Caco-2 (cell line): ENCODE results near the gene REEP1. TPM values are rescaled to one million over a fixed set of nuclear protein-coding genes. Genes with fewer than 3 reads are reported as not detected.

Experiments used
- BruUV-seq: library from RNA; stranded (reverse); fragments of 400-500 nt; replicated peaks from 2 replicates; lab custom pipeline; 2021; lab: Mats Ljungman, UMichigan
- CTCF ChIA-PET: fragments of 300-600 bp; sonication (Branson Sonifier 250); formaldehyde crosslinking; loops from one replicate; lab custom pipeline; 2022; ENCODE audit warnings: antibody characterized with exemption; lab: Charles Lee
- POLR2A ChIA-PET: fragments of 300-600 bp; sonication (Branson Sonifier 250); formaldehyde crosslinking; loops from one replicate; lab custom pipeline; 2022; ENCODE audit warnings: antibody characterized with exemption; lab: Charles Lee
- DNase-seq, 2 experiments: peaks; one replicate each; pipeline versions ENCODE4 v3.0.0 to v3.0.0-alpha.2; 2020 to 2022
- H3K27me3 ChIP-seq: replicated peaks from 2 replicates; pipeline ENCODE4 v1.6.0; 2011; ENCODE audit warnings: low read length; ENCODE audit not compliant: control insufficient read depth, insufficient read depth
- H3K36me3 ChIP-seq: 2 replicates; pipeline ENCODE4 v1.5.1; 2011; ENCODE audit warnings: low read length; ENCODE audit not compliant: control insufficient read depth, insufficient read depth
- H3K4me1 ChIP-seq: fragments of 250-450 bp; sonication (Bioruptor Pico); 2 replicates; pipeline ENCODE4 v1.5.1; 2020; ENCODE audit warnings: mild to moderate bottlenecking
- H3K4me3 ChIP-seq: 2 replicates; pipeline ENCODE4 v1.5.1; 2011; ENCODE audit warnings: low read depth, mild to moderate bottlenecking, control low read depth, low read length
- H3K9me3 ChIP-seq: fragments of 250-450 bp; sonication (Bioruptor Pico); 2 replicates; pipeline ENCODE4 v1.5.1; 2020; ENCODE audit warnings: mild to moderate bottlenecking, moderate library complexity
- H3K27ac Mint-ChIP-seq: one replicate; pipeline ENCODE4 v1.8.0; 2022; ENCODE audit warnings: mixed read lengths; ENCODE audit not compliant: unreplicated experiment
- H3K27me3 Mint-ChIP-seq: one replicate; pipeline ENCODE4 v1.8.0; 2022; ENCODE audit warnings: mixed read lengths; ENCODE audit not compliant: insufficient read depth, unreplicated experiment
- H3K36me3 Mint-ChIP-seq: one replicate; pipeline ENCODE4 v1.8.0; 2022; ENCODE audit warnings: mild to moderate bottlenecking, mixed read lengths; ENCODE audit not compliant: insufficient read depth, unreplicated experiment
- H3K4me1 Mint-ChIP-seq: one replicate; pipeline ENCODE4 v1.8.0; 2022; ENCODE audit warnings: low read depth, mixed read lengths; ENCODE audit not compliant: unreplicated experiment
- H3K4me3 Mint-ChIP-seq: one replicate; pipeline ENCODE4 v1.8.0; 2022; ENCODE audit warnings: mild to moderate bottlenecking, moderate library complexity, mixed read lengths; ENCODE audit not compliant: unreplicated experiment
- H3K9me3 Mint-ChIP-seq: one replicate; pipeline ENCODE4 v1.8.0; 2022; ENCODE audit warnings: mixed read lengths; ENCODE audit not compliant: unreplicated experiment
- intact Hi-C: fragments of 100-400 bp; cut with micrococcal nuclease; formaldehyde crosslinking; loops from one replicate; pipeline ENCODE4 v1.10.0; 2022; ENCODE audit not compliant: unreplicated experiment
- total RNA-seq: library from RNA; stranded (reverse); gene quantifications from 2 replicates; pipeline ENCODE4 v1.2.3, GENCODE V29; 2022
- TF ChIP-seq, protein P1 (sequence below), 2 experiments: fragments of 200-600 bp in 1 of 2; IDR thresholded peaks; 1 replicate in 1 of 2; 2 replicates in 1 of 2; pipeline versions ENCODE4 v1.5.1 to v1.8.0; 2011 to 2022; ENCODE audit warnings: antibody characterized with exemption in 1 of 2, control low read depth in 1 of 2, inconsistent platforms in 1 of 2, low read depth in 1 of 2, low read length in 1 of 2, mild to moderate bottlenecking in 1 of 2, moderate library complexity in 1 of 2; ENCODE audit not compliant: insufficient read depth in 1 of 2, severe bottlenecking in 1 of 2, unreplicated experiment in 1 of 2

Gene REEP1
- total RNA-seq, 1 experiment from 2014 or later, result 16.6 TPM

DNA sequence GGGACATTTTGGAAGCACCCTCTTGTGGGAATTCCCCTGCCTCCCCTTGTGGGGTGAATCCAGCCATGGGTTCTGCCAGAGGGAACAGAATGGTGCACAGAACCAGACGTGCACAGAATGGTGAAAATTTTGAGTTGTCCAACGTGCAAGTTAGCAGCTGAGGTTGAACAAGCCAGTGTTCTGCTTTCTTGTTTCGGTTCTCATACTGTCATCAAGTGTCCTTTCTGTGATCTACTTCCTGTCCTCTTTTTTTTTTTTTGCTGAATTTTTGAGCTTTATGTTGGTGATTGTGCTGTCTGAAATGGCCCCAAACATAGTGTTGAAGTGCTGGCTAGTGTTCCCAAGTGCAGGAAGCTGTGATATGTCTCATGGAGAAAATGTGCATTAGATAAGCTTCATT is 21.5 kb upstream of the REEP1 start:
- TF ChIP-seq, protein P1, sequence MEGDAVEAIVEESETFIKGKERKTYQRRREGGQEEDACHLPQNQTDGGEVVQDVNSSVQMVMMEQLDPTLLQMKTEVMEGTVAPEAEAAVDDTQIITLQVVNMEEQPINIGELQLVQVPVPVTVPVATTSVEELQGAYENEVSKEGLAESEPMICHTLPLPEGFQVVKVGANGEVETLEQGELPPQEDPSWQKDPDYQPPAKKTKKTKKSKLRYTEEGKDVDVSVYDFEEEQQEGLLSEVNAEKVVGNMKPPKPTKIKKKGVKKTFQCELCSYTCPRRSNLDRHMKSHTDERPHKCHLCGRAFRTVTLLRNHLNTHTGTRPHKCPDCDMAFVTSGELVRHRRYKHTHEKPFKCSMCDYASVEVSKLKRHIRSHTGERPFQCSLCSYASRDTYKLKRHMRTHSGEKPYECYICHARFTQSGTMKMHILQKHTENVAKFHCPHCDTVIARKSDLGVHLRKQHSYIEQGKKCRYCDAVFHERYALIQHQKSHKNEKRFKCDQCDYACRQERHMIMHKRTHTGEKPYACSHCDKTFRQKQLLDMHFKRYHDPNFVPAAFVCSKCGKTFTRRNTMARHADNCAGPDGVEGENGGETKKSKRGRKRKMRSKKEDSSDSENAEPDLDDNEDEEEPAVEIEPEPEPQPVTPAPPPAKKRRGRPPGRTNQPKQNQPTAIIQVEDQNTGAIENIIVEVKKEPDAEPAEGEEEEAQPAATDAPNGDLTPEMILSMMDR (IDR thresholded peaks at IDR 0.05; ENCODE audit: insufficient read depth in 1 of 2, low read depth in 1 of 2, low read length in 1 of 2, severe bottlenecking in 1 of 2, unreplicated experiment in 1 of 2), result no peak
- no peaks in the 10 kb centered on the region for H3K27me3 Mint-ChIP-seq
- H3K27ac Mint-ChIP-seq, result no peak overlapping the region
- no TSS peak for BruUV-seq
- no peaks in the 10 kb centered on the region for H3K27me3 ChIP-seq
- H3K36me3 ChIP-seq, result no peaks in the 10 kb centered on the region
- no peak for DNase-seq
- H3K4me3 Mint-ChIP-seq, result no peak overlapping the region
- H3K36me3 Mint-ChIP-seq, result no peaks in the 10 kb centered on the region
- no peaks in the 10 kb centered on the region for H3K9me3 Mint-ChIP-seq
- no peaks in the 10 kb centered on the region for H3K4me1 ChIP-seq
- ChIA-PET POLR2A (interaction anchor here (0.6 to 0.7 kb wide), 2 partner anchors 54 to 132 kb away, joined by 3 read pairs; no protein-coding TSS in a partner anchor), CTCF (interaction anchor here (0.8 kb wide), 1 partner anchor 60 kb away, joined by 4 read pairs; no protein-coding TSS in a partner anchor)
- H3K4me3 ChIP-seq, result no peak overlapping the region
- intact Hi-C loops, result loop anchor here (2.0 kb wide), 1 partner anchor 22 kb away; the partner anchor contains the start of gene REEP1
- H3K9me3 ChIP-seq, result no peaks in the 10 kb centered on the region
- H3K4me1 Mint-ChIP-seq, result peaks cover 10% of the 10 kb centered on the region

DNA sequence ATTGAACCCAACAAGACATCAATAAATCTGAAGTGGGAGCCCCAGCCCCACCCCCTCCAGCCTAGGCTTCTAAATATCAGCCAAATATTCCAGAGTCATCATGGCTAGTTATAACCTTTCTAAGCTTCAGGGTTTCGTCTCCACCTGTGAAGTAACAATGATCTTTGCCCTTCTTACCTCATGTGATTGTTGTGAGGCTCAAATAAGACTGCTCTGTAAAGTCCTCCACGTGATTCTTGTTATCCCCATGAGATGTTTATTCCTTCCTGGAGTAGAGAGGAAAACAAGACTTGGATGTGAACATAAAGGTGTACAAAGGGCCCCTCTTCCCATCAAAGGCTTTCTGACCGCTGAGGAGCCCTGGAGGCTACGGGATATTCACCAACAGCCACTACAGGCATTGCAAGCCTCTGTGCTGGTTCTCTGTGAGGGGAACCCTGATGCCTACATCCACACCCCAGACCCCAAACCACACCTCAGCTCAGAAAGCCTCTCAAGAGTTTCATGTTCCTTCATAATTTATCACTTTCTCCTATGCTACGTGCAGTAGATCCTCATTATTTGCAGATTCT is 20.1 kb upstream of the REEP1 start:
- no peak for DNase-seq
- Mint-ChIP-seq H3K27me3 (no peaks in the 10 kb centered on the region), H3K4me3 (no peak overlapping the region), H3K4me1 (peaks cover 10% of the 10 kb centered on the region), H3K36me3 (no peaks in the 10 kb centered on the region), H3K9me3 (no peaks in the 10 kb centered on the region), H3K27ac (no peak overlapping the region)
- Histone ChIP-seq H3K9me3 (no peaks in the 10 kb centered on the region), H3K27me3 (no peaks in the 10 kb centered on the region), H3K4me3 (no peak overlapping the region), H3K4me1 (no peaks in the 10 kb centered on the region), H3K36me3 (no peaks in the 10 kb centered on the region)
- BruUV-seq, result no TSS peak
- POLR2A ChIA-PET, result no interaction called here
- intact Hi-C loops, result no loop called here
- TF ChIP-seq, protein P1 (IDR thresholded peaks at IDR 0.05; ENCODE audit: insufficient read depth in 1 of 2, low read depth in 1 of 2, low read length in 1 of 2, severe bottlenecking in 1 of 2, unreplicated experiment in 1 of 2), result no peak
- CTCF ChIA-PET, result interaction anchor here (0.8 to 0.9 kb wide), 2 partner anchors 9 to 13 kb away, joined by 7 to 13 read pairs; no protein-coding TSS in a partner anchor

DNA sequence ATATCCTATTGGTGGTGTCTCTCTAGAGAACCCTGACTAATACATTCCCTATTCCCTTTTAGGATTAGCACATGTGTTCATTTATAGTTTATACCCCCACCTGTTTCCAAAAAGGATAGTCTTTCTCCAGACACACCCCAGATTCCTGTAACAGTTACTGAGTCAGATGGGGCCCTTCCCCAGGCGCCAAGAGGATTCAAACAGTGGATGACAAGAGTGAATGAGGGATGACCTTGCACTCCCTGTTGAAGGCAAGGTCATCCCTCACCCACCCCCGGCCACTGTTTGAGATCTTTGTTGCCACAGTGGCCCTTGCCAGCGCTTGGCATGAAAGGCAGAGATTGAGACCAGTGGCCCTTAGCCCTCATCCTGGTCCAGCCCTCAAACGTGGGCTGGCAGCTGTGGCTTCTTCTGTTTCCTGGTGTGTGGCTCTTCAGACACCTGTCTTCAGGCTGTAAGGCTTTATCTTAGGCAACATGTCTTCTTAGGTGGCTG is 15.3 kb upstream of the REEP1 start:
- TF ChIP-seq, protein P1 (IDR thresholded peaks at IDR 0.05; ENCODE audit: insufficient read depth in 1 of 2, low read depth in 1 of 2, low read length in 1 of 2, severe bottlenecking in 1 of 2, unreplicated experiment in 1 of 2), result no peak
- peaks cover 10% of the 10 kb centered on the region for H3K4me1 Mint-ChIP-seq
- H3K27ac Mint-ChIP-seq, result no peak overlapping the region
- intact Hi-C loops, result no loop called here
- H3K27me3 Mint-ChIP-seq, result no peaks in the 10 kb centered on the region
- Histone ChIP-seq H3K36me3 (no peaks in the 10 kb centered on the region), H3K9me3 (no peaks in the 10 kb centered on the region), H3K4me1 (0 out of 2 replicates have a peak, but pooled peaks cover 5% of the 10 kb centered on the region), H3K27me3 (no peaks in the 10 kb centered on the region), H3K4me3 (no peak overlapping the region)
- ChIA-PET CTCF (no interaction called here), POLR2A (no interaction called here)
- no TSS peak for BruUV-seq
- no peak overlapping the region for H3K4me3 Mint-ChIP-seq
- no peak for DNase-seq
- no peaks in the 10 kb centered on the region for H3K9me3 Mint-ChIP-seq
- no peaks in the 10 kb centered on the region for H3K36me3 Mint-ChIP-seq
